Astrocyte of the cerebellum (primary cell): ENCODE measurements around the gene VPS45.
"Not testable (repeated sequence)": the region's sequence is repeated elsewhere in the genome, so short reads cannot be mapped to it uniquely, and the experiment has no call there.

ENCODE experiments used
- DNase-seq: peaks from one replicate; pipeline ENCODE4 v3.0.0-alpha.2; 2011; ENCODE audit warnings: low read depth
- H3K4me3 ChIP-seq: 2 replicates; pipeline ENCODE4 v1.5.1; 2011; ENCODE audit warnings: mild to moderate bottlenecking, low read depth, low read length, moderate library complexity
- CTCF ChIP-seq: IDR thresholded peaks from 2 replicates; pipeline ENCODE4 v1.5.1; 2012; ENCODE audit warnings: low read length, low read depth, moderate library complexity, mild to moderate bottlenecking; ENCODE audit errors: missing control alignments
- in situ Hi-C: cut with HindIII; loops from 2 replicates; pipeline ENCODE4 v1.10.0; 2017; ENCODE audit warnings: low sequenced_read_pairs

The VPS45 gene

GRCh38 chr1:150134537-150134936, 67.0 kb downstream of the VPS45 start:
- in situ Hi-C loops = no loop called here
- DNase-seq = no peak
- no peak for TF ChIP-seq CTCF
- H3K4me3 ChIP-seq = no peak overlapping the region

DNA sequence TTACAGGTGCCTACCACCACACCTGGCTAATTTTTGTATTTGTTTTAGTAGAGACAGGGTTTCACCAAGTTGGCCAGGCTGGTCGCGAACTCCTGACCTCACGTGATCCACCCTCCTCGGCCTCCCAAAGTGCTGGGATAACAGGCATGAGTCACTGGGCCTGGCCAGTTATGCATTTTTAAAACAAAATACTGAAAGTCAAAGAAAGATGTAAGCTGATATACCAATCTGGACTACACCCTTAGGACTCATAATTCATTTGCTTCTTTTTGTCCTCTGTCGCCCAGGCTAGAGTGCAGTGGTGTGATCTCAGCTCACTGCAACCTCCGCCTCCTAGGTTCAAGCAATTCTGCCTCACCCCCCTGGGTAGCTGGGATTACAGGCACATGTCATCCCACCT, 67.8 kb downstream of the VPS45 start:
- DNase-seq, in situ Hi-C loops: not testable (repeated sequence)

DNA sequence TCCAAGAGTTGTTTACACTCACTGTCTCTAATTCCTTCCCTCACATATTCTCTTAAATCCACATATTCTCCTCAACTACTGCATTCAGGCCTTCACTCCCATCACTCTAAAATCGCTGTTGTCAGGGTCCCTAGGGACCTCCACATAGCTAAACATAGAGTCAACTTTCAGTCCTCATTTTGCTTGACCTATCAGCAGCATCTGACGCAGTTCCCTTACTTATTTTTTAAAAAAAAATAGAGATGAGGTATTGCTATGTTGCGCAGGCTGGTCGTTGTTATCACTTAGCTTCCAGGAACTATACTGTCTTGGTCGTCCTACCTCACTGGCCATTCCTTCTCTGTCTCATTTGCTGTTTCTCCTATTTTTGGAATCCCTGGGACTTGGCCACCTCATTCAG, 70.5 kb downstream of the VPS45 start:
- TF ChIP-seq CTCF = no peak
- DNase-seq = no peak
- in situ Hi-C loops = no loop called here
- H3K4me3 ChIP-seq = no peak overlapping the region

More for the DNA sequence above, 67.8 kb downstream of the VPS45 start:
- not testable (repeated sequence) for H3K4me3 ChIP-seq

DNA sequence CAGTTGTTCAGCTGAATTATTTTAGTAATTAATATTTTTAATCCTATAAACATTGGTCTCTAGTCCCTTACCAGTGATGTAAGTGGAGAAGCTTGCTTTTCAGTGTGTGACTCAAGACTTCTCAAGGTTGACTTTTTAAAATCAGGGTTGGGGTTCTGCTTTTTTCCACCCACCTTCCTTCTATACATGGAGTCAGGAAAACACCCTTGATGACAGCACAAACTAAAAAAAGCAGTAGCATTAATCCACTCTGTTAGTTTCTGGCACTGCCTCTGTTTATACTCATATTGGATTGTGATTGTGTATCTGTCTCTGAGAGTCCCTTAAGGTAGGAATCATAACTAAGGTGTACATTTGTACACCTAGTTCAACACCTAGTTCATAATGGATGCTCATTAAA, 73.9 kb downstream of the VPS45 start:
- no peak for DNase-seq
- in situ Hi-C loops = no loop called here
- no peak overlapping the region for H3K4me3 ChIP-seq
- TF ChIP-seq CTCF = no peak

GRCh38 chr1:150142083-150142482, 74.5 kb downstream of the VPS45 start:
- in situ Hi-C loops = no loop called here
- TF ChIP-seq CTCF = no peak
- no peak for DNase-seq
- no peak overlapping the region for H3K4me3 ChIP-seq

DNA sequence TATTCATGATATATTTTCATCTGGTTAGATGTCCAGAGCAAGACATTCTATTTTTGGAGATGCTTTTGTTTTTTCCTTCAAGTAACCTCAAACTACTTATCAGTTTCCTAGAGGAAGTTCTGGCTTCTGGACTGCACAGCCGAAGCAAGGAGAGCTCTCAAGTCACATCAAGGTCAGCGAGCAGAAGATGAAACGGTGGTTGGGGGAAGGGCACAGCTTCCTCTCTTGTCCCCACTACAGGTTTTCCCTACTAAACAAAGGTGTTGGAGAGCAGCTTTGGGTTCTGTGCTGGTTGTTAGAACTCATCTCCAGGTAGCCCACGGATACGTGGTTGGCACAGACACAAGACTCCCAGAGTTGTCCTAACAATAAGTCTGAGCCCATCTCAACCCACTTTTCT, 77.0 kb downstream of the VPS45 start:
- in situ Hi-C loops = no loop called here

GRCh38 chr1:150146016-150146415, 78.4 kb downstream of the VPS45 start:
- H3K4me3 ChIP-seq, in situ Hi-C loops, DNase-seq: not testable (repeated sequence)

More for the DNA sequence above, 77.0 kb downstream of the VPS45 start:
- H3K4me3 ChIP-seq = no peak overlapping the region
- no peak for DNase-seq
- TF ChIP-seq CTCF = no peak

DNA sequence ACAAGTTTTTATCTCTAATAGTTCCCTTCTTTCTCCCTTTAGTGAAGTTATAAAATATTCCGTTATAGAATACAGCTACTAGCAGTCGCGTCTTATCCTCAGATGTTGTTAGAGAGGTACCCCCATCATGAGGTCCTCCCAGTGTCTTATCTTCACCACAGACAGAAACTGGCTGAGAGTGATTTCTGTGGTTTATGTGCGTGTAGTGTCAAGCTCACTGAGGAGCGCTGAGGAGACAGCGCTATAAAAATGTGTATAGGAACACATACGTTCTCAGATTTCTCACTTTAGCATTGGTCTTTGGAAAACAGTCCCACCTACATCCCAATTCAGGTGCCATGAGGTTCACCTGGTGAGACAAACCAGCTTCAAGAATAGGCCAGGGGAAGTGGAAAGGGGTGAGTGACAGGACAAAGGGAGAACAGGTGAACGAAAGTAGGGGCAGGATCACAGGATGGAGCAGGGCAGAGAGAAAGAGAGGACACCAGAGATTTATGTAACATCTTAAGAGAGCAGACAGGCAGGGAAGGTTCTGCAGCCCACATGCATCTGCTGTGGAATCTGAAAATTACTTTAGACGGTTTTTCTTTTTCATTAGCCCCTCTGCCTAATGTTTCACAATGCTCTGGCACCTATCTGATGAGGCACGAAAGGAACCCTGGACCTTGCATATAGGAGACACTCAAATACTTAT, 79.4 kb downstream of the VPS45 start:
- TF ChIP-seq CTCF = no peak
- no peak overlapping the region for H3K4me3 ChIP-seq
- DNase-seq = no peak
- in situ Hi-C loops = no loop called here
